MM.1S (cell line): Measurements from ENCODE around the gene PIGZ.
A peak's percentile ranks its signal among the peaks of the same experiment; 100 is the strongest.

Source experiments
- DNase-seq: peaks from one replicate; pipeline ENCODE4 v3.0.0-alpha.2; 2015
- H2AFZ ChIP-seq: fragments of 300-600 bp; sonication (generic); 2 replicates; pipeline ENCODE4 v1.6.0; 2016; ENCODE audit warnings: antibody characterized with exemption, low read length
- H3F3A ChIP-seq: fragments of 300-600 bp; sonication (generic); 2 replicates; pipeline ENCODE4 v1.6.1; 2016; ENCODE audit warnings: mild to moderate bottlenecking, antibody characterized with exemption, low read length, moderate library complexity, mixed read lengths; ENCODE audit not compliant: insufficient read depth
- H3K27ac ChIP-seq: fragments of 300-600 bp; sonication (generic); 2 replicates; pipeline ENCODE4 v1.5.1; 2016; ENCODE audit warnings: mild to moderate bottlenecking, low read length
- H3K27me3 ChIP-seq: fragments of 300-600 bp; sonication (generic); replicated peaks from 2 replicates; pipeline ENCODE4 v1.6.0; 2016; ENCODE audit warnings: low read length; ENCODE audit not compliant: insufficient read depth
- H3K36me3 ChIP-seq: fragments of 300-600 bp; sonication (generic); replicated peaks from 2 replicates; pipeline ENCODE4 v1.6.1; 2016; ENCODE audit warnings: mild to moderate bottlenecking, low read length, mixed read lengths; ENCODE audit not compliant: insufficient read depth
- H3K4me1 ChIP-seq: fragments of 300-600 bp; sonication (generic); 2 replicates; pipeline ENCODE4 v1.6.1; 2016; ENCODE audit warnings: low read length, mixed read lengths
- H3K4me2 ChIP-seq: fragments of 300-600 bp; sonication (generic); 2 replicates; pipeline ENCODE4 v1.6.0; 2016; ENCODE audit warnings: low read depth, low read length
- H3K4me3 ChIP-seq: fragments of 300-600 bp; sonication (generic); 2 replicates; pipeline ENCODE4 v1.5.1; 2016; ENCODE audit warnings: low read length, mixed read lengths
- H3K79me2 ChIP-seq: fragments of 300-600 bp; sonication (generic); 2 replicates; pipeline ENCODE4 v1.6.1; 2016; ENCODE audit warnings: mixed run types, low read length, mixed read lengths
- H3K9ac ChIP-seq: fragments of 300-600 bp; sonication (generic); 2 replicates; pipeline ENCODE4 v1.6.1; 2016; ENCODE audit warnings: low read length, mixed read lengths
- H3K9me2 ChIP-seq: fragments of 300-600 bp; sonication (generic); replicated peaks from 2 replicates; pipeline ENCODE4 v1.6.1; 2016; ENCODE audit warnings: mild to moderate bottlenecking, low read length, mixed read lengths; ENCODE audit not compliant: insufficient read depth
- H3K9me3 ChIP-seq: fragments of 300-600 bp; sonication (generic); replicated peaks from 2 replicates; pipeline ENCODE4 v1.6.1; 2016; ENCODE audit warnings: mild to moderate bottlenecking, low read length, mixed read lengths; ENCODE audit not compliant: insufficient read depth
- H4K20me1 ChIP-seq: fragments of 300-600 bp; sonication (generic); 2 replicates; pipeline ENCODE4 v1.6.1; 2016; ENCODE audit warnings: mild to moderate bottlenecking, low read length, moderate library complexity, mixed read lengths; ENCODE audit not compliant: insufficient read depth
- CTCF ChIP-seq: fragments of 300-600 bp; sonication (generic); IDR thresholded peaks from 2 replicates; pipeline ENCODE4 v1.5.1; 2016; ENCODE audit warnings: antibody characterized with exemption, low read length, mixed read lengths
- EZH2 ChIP-seq: fragments of 300-600 bp; sonication (generic); optimal IDR thresholded peaks from 2 replicates; pipeline ENCODE3; 2017; ENCODE audit warnings: low read depth, mild to moderate bottlenecking, antibody characterized with exemption, low read length, mixed read lengths
- EZH2phosphoT487 ChIP-seq: fragments of 300-600 bp; sonication (generic); IDR thresholded peaks from 2 replicates; pipeline ENCODE4 v1.6.1; 2018; ENCODE audit warnings: antibody characterized with exemption, low read length

The PIGZ gene

GRCh38 chr3:196970547-196971093 is 2.0 kb upstream of the PIGZ start:
- Histone ChIP-seq H3K9me3 (no peaks in the 10 kb centered on the region), H3F3A (no peaks in the 10 kb centered on the region), H3K9me2 (no peaks in the 10 kb centered on the region), H3K27ac (no peak overlapping the region), H3K36me3 (no peaks in the 10 kb centered on the region), H2AFZ (0 out of 2 replicates have a peak overlapping the region, but pooled peaks have one; percentile 25), H3K4me1 (0 out of 2 replicates have a peak, but pooled peaks cover 6% of the 10 kb centered on the region), H3K9ac (no peak overlapping the region), H4K20me1 (no peaks in the 10 kb centered on the region), H3K4me3 (no peak overlapping the region), H3K4me2 (0 out of 2 replicates have a peak overlapping the region, but pooled peaks have one; percentile 52), H3K79me2 (no peaks in the 10 kb centered on the region), H3K27me3 (peaks cover 12% of the 10 kb centered on the region; the same call in 1 of the 2 replicates)
- TF ChIP-seq EZH2 (no peak), EZH2phosphoT487 (no peak), CTCF (no peak)
- no peak for DNase-seq

GRCh38 chr3:196969660-196970546 is 1.3 kb upstream of the PIGZ start:
- Histone ChIP-seq H3K79me2 (no peaks in the 10 kb centered on the region), H3K4me3 (peak overlapping the region; percentile 97), H3K27me3 (peaks cover 12% of the 10 kb centered on the region; the same call in 1 of the 2 replicates), H3K27ac (no peak overlapping the region), H3K4me1 (0 out of 2 replicates have a peak, but pooled peaks cover 6% of the 10 kb centered on the region), H3K9me2 (no peaks in the 10 kb centered on the region), H3K36me3 (no peaks in the 10 kb centered on the region), H3F3A (no peaks in the 10 kb centered on the region), H3K9ac (peak overlapping the region; percentile 75; the same call in 1 of the 2 replicates), H2AFZ (peak overlapping the region; percentile 61), H4K20me1 (no peaks in the 10 kb centered on the region), H3K9me3 (no peaks in the 10 kb centered on the region), H3K4me2 (peak overlapping the region; percentile 100)
- DNase-seq = peak; percentile 74
- TF ChIP-seq CTCF = peak; percentile 62
- no peak for TF ChIP-seq EZH2
- TF ChIP-seq EZH2phosphoT487 = no peak

- Histone ChIP-seq H3F3A (no peaks in the 10 kb centered on the region), H2AFZ (peak overlapping the region; percentile 99), H3K27me3 (peaks cover 12% of the 10 kb centered on the region; the same call in 1 of the 2 replicates), H3K4me3 (peak overlapping the region; percentile 97), H3K79me2 (no peaks in the 10 kb centered on the region), H3K9me2 (no peaks in the 10 kb centered on the region), H3K4me1 (0 out of 2 replicates have a peak, but pooled peaks cover 6% of the 10 kb centered on the region), H3K9me3 (no peaks in the 10 kb centered on the region), H3K9ac (peak overlapping the region; percentile 75), H3K27ac (peak overlapping the region; percentile 33; the same call in 1 of the 2 replicates), H3K4me2 (peak overlapping the region; percentile 100), H3K36me3 (no peaks in the 10 kb centered on the region), H4K20me1 (no peaks in the 10 kb centered on the region)
- peak; percentile 56 for DNase-seq
- no peak for TF ChIP-seq EZH2
- TF ChIP-seq EZH2phosphoT487 = no peak
- TF ChIP-seq CTCF = no peak
Observed at GRCh38 chr3:196969134-196969659, 564 bp upstream of the PIGZ start.
